GM19395 (cell line): ENCODE measurements around the gene COL27A1.

Source experiments
- ATAC-seq: cut with Tn5 transposase; IDR thresholded peaks from one replicate; pipeline ENCODE4 v1.9.1; 2021; ENCODE audit warnings: mild to moderate bottlenecking, moderate library complexity; ENCODE audit not compliant: unreplicated experiment

The COL27A1 gene

DNA sequence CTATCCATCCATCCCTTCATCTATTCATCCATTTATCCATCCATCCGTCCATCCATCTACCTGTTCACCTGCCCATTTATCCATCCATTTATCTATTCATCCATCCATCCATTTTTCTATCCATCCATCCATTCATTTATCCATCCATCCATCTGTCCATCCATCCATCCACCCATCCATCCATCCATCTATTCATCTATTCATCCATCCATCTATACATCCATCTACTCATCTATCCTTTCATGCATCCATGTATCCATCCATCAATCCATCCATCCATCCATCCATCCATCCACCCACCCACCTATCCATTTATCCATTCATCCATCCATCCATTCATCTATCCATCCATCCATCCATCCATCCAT lies 10.8 kb downstream of the COL27A1 start:
- ATAC-seq, result no peak

DNA sequence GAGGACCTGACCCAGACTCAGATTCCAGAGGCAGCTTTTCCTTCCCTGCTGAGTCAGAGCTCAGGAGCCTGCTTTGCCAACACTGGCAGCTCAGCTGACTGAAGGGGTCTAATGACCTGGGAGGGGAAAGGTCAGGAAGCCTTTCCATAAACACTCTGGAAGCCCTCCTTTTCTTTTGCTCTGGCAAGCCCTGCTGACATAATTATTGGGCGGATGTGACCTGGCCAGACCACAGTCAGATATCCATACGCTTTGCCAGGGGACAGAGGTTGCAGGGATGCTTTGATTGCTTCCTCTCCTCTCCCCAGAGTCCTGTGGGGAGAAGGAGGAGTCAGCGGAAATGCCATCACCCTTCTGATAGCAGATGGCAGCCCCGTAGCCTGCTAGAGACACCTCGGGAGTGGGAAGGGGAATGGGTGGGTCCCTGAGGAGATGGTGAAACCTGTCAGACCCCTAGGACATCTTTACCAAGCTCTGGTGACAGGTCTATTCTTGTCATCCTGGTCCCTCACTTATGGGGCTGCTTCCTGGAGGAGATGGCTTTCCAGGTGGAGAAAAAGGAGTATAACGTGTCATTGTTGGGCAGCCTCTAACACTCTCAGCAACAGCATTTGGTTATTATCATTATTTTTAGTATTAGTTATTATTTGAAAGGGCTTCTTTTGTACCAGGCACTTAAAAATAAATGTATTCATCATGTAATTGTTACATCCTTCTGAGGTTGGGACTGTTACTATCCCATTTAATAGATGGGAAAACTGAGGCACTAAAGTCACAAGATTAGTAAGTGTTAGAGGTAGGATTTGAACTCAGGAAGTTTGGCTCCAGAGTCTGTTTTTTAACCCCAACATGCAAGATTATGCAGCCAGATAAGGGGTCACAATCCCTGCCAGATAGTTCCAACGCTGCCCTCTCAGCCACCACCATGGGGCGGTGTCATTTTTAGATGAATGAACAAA lies 11.6 kb downstream of the COL27A1 start:
- ATAC-seq, result no peak

DNA sequence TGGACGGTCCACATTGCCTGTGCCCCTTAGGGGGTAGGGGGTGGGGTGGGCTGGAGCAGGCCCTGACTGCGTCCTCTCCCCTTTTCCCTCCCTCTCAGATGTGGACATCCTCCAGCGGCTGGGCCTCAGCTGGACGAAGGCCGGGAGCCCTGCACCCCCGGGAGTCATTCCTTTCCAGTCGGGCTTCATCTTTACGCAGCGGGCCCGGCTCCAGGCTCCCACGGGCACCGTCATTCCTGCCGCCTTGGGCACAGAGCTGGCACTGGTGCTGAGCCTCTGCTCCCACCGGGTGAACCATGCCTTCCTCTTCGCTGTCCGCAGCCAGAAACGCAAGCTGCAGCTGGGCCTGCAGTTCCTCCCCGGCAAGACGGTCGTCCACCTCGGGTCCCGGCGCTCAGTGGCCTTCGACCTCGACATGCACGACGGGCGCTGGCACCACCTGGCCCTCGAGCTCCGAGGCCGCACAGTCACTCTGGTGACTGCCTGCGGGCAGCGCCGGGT lies 12.3 kb downstream of the COL27A1 start:
- ATAC-seq, result no peak

DNA sequence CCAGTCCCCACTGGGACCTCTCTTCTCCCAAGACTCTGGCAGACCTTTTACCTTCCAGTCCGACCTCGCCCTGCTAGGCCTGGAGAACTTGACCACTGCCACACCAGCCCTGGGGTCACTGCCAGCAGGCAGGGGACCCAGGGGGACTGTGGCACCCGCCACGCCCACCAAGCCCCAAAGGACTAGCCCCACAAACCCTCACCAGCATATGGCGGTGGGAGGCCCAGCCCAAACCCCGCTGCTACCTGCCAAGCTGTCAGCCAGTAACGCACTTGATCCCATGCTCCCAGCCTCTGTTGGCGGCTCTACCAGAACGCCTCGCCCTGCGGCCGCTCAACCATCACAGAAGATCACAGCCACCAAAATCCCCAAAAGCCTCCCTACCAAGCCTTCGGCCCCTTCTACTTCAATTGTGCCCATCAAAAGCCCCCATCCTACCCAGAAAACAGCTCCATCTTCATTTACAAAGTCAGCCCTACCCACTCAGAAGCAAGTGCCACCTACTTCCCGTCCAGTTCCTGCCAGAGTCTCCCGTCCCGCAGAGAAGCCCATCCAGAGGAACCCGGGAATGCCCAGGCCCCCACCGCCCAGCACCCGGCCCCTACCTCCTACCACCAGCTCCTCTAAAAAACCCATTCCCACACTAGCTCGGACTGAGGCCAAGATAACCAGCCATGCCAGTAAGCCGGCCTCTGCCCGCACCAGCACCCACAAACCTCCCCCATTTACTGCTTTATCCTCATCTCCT lies 13.1 kb downstream of the COL27A1 start:
- ATAC-seq, result no peak

DNA sequence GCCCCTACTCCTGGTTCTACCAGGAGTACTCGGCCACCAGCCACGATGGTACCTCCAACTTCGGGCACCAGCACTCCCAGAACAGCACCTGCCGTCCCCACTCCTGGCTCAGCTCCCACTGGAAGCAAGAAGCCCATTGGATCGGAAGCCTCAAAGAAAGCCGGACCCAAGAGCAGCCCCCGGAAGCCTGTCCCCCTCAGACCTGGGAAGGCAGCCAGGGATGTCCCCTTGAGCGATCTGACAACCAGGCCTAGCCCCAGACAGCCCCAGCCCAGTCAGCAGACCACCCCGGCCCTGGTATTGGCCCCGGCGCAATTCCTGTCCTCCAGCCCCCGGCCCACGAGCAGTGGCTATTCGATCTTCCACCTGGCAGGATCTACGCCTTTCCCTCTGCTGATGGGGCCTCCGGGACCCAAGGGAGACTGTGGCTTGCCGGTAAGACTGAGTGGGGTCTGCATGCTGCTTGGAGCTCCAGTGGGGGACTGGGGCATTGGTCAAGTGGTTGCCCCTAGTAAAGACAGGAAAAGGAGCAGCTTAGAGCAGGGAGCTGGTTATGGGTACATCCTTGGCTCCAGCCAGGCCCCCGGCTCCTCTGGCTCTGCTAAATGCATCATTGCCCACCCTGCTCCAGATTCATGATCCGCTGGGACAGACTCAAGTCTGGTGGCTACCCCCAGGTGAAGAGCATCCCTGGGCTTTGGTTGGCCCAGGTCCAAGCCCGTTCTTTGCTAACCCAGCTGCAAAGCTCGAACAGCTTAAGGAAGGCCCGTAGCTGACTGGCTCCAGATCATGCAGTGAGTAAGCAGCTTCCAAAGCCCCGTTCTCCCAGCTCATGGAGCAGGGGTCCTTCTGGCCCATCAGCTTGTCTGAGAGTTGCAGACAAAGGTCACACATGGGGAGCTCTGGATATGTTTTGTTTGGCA lies 14.0 kb downstream of the COL27A1 start:
- ATAC-seq, result no peak

GRCh38 chr9:114169952-114170770 lies 14.8 kb downstream of the COL27A1 start:
- ATAC-seq, result no peak

DNA sequence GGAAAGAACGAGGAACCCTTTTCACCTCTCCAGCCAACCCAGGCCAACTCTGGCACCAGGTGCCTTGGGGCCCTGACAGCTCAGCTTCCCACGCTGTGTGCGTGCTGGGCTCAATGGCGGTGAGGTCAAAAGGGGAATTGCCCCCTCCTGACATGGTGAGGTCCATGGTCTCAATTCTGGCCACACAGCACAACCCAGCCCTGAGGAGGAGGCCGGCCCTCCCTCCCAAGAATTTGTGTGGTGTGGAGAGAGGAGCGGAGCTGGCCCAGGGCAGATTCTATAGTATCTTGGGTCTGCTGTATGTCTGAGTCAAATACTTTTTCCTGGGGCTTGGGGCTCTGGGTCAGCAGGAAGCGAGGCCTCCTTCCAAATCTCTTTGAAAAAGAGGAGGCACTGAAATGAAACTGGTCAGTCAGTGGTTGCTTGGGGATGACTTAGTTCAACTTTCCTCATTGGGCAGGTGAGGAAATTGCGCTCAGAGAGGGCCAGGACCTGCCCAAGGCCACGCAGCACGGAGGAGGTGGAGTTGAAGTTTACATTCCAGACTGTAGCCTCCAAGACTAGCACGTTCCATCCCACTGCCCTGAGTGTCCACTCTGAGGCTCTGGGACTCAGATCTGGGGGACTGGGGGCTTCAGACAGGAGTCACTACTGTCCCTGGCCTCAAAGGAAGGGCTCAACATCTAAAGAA lies 15.6 kb downstream of the COL27A1 start:
- no peak for ATAC-seq

DNA sequence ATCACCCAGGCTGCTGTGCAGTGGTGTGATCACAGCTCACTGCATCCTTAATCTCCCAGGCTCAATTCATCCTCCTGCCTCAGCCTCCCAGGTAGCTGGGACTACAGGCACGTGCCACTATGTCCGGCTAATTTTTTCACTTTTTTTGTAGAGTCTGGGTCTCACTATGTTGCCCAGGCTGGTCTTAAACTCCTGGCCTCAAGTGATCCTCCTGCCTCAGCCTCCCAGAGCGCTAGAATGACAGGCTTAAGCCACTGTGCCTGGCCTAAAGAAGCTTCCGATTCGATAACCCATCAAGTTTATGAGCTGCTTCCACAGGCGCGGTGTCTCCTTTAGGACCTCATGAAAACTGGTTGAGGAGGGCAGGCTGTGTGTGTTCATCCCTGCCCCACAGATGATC lies 16.2 kb downstream of the COL27A1 start:
- no peak for ATAC-seq

GRCh38 chr9:114172981-114173833 lies 17.9 kb downstream of the COL27A1 start:
- ATAC-seq, result no peak

DNA sequence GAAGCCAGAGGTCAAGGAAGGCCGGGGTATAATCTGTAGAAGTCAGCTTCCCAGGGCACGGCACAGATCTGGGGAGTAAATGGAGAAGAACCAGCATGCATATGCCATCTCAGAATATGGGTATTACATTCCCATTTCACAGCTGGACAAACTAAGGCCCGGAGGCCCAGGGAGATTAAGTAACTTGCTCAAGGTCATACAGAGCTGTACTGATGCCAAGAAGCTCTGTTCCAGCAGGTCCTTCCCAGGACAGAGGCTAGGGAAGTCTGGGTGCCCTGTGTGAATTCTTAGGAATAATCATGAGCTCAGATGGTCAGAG lies 19.2 kb downstream of the COL27A1 start:
- ATAC-seq, result no peak

DNA sequence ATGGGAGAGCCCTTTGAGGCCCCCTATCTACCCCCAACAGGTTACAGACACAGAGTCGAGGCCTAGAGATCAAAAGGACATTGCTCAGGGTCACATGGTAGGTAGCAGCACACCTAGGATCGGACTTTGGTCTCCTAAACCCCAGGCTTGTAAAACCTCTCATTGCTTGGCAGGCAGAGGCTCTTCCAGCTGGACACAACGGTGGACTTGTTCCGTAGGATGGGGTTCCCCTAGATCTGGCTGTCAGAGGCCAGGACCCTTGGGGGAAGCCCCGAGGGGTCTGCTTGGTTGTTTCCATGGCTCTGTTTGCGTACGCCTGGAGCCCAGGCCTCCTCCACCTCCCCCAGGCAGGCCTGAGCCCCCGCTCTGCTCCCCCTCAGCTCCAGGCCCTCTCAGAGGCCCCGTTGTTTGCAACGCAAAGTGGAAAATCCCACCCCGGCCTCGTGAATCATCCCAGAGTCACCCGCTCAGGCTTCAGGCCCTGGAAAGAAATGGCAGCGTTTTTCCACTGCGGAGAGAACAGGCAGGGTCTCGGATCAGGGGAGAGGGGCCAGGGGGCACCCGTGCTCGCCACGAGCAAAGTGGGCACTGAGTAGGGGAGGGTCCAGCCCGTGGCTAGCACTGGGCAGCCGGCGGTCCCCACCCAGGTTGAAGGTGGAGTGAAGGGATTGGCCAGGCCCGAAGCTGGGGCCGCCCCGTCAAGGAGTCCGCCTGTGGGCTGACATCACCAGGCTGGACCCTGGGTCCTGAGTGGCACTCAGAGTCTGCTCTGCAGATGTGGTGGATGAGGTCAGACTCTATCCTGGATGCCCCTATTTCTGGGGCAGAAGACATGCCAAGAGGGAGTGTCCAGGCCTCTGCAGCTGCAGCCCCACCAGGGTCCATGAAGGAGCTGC lies 19.8 kb downstream of the COL27A1 start:
- ATAC-seq, result no peak

DNA sequence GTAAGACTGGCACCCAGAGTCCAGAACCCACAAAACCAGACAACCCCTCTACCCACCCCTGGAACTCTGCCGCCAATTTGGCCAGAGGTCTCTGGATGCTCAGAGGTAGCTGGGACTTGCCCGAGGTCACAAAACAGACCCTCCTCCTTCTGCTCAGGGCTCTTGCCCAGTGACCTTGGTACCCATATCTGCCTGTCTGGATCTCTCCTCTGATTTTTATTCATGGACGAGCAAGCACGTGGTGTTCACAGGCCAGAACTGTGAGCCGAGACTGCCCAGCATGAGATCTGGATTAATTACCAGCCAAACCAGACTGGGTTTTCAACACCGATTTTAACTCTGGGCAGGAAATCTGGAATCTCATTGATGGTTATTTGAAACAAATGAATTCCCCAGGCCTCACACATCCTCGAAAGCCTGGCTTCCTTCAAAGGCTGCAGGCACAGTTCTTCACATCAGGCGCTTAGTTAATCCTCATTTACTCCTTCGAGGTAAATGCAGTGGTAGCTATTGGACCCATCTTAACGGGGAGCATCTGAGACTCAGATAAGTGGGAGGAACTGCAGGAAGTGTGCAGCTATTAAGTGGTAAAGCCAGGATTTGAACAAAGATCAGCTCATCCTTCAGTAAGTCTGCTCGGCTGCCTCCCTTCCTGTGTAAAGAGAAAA lies 21.4 kb downstream of the COL27A1 start:
- no peak for ATAC-seq

DNA sequence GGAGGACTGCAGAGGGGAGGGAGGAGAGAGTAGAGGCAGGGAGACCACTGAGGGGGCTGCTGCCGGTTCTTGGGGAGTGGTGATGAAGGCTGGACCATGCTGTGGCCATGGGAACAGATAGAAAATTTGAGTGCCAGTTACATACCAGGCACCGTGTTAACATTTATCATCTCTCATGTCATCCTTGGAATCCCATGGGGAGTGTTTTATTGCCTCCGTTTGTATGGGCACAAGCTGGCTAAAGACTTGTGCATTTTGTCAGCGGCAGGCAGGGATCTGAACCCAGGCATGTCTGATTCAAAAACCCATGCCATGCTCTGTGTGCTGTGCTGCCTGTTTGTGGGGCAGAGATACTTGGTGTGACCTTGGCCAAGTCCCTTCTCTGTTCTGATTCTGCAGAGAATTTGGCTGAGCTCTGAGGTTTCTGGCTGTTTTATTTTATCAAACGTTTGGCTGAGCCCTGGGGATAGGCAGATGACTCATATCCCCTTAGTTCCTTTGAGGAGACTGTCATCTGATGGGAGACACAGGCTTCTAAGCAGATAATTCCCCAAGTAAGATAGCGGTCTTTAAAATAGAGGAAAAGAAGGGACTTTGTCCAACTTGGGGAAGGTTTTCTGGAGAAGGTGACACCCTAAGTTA lies 22.2 kb downstream of the COL27A1 start:
- no peak for ATAC-seq

- no peak for ATAC-seq
Measured at GRCh38 chr9:114178076-114178475, 22.7 kb downstream of the COL27A1 start.

DNA sequence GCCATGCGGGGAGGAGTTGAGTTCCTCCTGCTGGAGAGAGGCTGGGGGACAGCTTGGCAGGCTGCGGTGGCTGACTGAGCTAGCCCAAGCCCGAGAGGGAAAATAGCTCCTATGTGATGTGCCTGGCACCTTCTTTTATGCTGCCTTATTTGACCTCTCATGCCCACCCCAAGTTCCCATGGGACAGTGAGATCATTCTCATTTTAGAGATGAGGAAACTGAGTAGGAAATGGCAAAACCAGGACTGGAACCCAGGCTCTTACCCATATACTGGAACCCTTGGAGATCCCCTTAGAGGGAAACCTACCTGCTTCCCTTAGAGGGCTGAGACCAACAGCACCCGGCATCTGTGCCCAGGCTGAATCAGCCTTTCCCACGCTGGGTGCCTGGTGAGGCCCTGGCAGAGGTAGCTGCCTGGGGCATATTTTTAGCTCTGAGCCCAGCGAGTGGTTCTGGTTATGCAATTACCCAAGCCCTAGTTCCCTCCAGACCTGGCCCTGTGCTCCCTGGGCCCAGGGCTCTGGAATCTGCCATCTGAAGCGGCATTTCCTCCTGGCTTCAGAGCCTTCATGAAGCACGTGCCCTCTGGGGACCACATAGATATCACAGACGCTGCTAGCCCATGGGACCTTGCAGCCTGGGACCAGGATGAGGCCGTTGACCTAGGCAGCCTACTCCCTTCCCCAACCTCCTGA lies 23.6 kb downstream of the COL27A1 start:
- ATAC-seq, result no peak

- ATAC-seq, result no peak
Measured at GRCh38 chr9:114179516-114179915, 24.2 kb downstream of the COL27A1 start.
